SK-N-SH treated with all-trans-retinoic acid at 6 μM for 48 hours (cell line): Measurements from ENCODE around the gene IL20RA.

Source experiments
- ATAC-seq: fragments of 200-7000 bp; cut with Tn5 transposase; 3 replicates; pipeline ENCODE4 v1.9.1; 2020; ENCODE audit warnings: mild to moderate bottlenecking, moderate library complexity
- ARNTL ChIP-seq: fragments of 450-650 bp; formaldehyde crosslinking; IDR thresholded peaks from 2 replicates; pipeline ENCODE4 v1.5.0; 2020; ENCODE audit warnings: low read depth, mild to moderate bottlenecking, moderate library complexity, borderline replicate concordance
- BACH2 ChIP-seq: fragments of 250-450 bp; sonication (Bioruptor Pico); IDR thresholded peaks from 2 replicates; pipeline ENCODE4 v1.9.0; 2021; ENCODE audit warnings: mild to moderate bottlenecking, borderline replicate concordance
- ESRRG ChIP-seq: fragments of 250-450 bp; sonication (Bioruptor Pico); IDR thresholded peaks from 2 replicates; pipeline ENCODE4 v1.6.1; 2021; ENCODE audit warnings: mild to moderate bottlenecking
- ISL1 ChIP-seq: fragments of 250-450 bp; sonication (Bioruptor Pico); IDR thresholded peaks from 2 replicates; pipeline ENCODE4 v2.1.2; 2022; ENCODE audit warnings: mild to moderate bottlenecking, moderate library complexity
- OSR1 ChIP-seq: fragments of 250-450 bp; sonication (Bioruptor Pico); IDR thresholded peaks from 2 replicates; pipeline ENCODE4 v1.8.0; 2022; ENCODE audit warnings: moderate library complexity, mild to moderate bottlenecking, inconsistent platforms
- PPARA ChIP-seq: fragments of 250-450 bp; sonication (Bioruptor Pico); IDR thresholded peaks from 2 replicates; pipeline ENCODE4 v1.5.0; 2020; ENCODE audit warnings: mild to moderate bottlenecking, borderline replicate concordance
- RARB ChIP-seq: fragments of 250-450 bp; sonication (Bioruptor Pico); IDR thresholded peaks from 2 replicates; pipeline ENCODE4 v1.8.0; 2021; ENCODE audit warnings: mild to moderate bottlenecking, moderate library complexity
- TCF4 ChIP-seq: fragments of 250-450 bp; sonication (Bioruptor Pico); IDR thresholded peaks from 2 replicates; pipeline ENCODE4 v1.8.0; 2021; ENCODE audit warnings: mild to moderate bottlenecking, moderate library complexity, borderline replicate concordance
- TOX ChIP-seq: fragments of 250-450 bp; sonication (Bioruptor Pico); IDR thresholded peaks from 2 replicates; pipeline ENCODE4 v1.8.0; 2021; ENCODE audit warnings: mild to moderate bottlenecking, moderate library complexity, borderline replicate concordance
- ZFP3 ChIP-seq: fragments of 250-450 bp; sonication (Bioruptor Pico); IDR thresholded peaks from 2 replicates; pipeline ENCODE4 v1.5.0; 2020; ENCODE audit warnings: mild to moderate bottlenecking, moderate library complexity
- ZFP30 ChIP-seq: fragments of 450-650 bp; formaldehyde crosslinking; IDR thresholded peaks from 2 replicates; pipeline ENCODE4 v1.5.0; 2022; ENCODE audit warnings: mild to moderate bottlenecking, moderate library complexity
- ZNF70 ChIP-seq: fragments of 450-650 bp; formaldehyde crosslinking; IDR thresholded peaks from 2 replicates; pipeline ENCODE4 v1.5.0; 2020; ENCODE audit warnings: mild to moderate bottlenecking, moderate library complexity
- ZNF8 ChIP-seq: fragments of 450-650 bp; formaldehyde crosslinking; IDR thresholded peaks from 2 replicates; pipeline ENCODE4 v1.5.0; 2020; ENCODE audit warnings: mild to moderate bottlenecking, moderate library complexity
- TF ChIP-seq, protein P1 (sequence below): fragments of 250-450 bp; sonication (Bioruptor Pico); IDR thresholded peaks from 2 replicates; pipeline ENCODE4 v1.8.0; 2021; ENCODE audit warnings: low read depth, mild to moderate bottlenecking, moderate library complexity, borderline replicate concordance
- TF ChIP-seq, protein P2 (sequence below): fragments of 250-450 bp; sonication (Bioruptor Pico); IDR thresholded peaks from 2 replicates; pipeline ENCODE4 v1.5.1; 2020; ENCODE audit warnings: low read depth, mild to moderate bottlenecking, moderate library complexity
- TF ChIP-seq, protein P3 (sequence below): fragments of 250-450 bp; sonication (Bioruptor Pico); IDR thresholded peaks from 2 replicates; pipeline ENCODE4 v1.8.0; 2020; ENCODE audit warnings: mild to moderate bottlenecking, moderate library complexity, borderline replicate concordance
- TF ChIP-seq, protein P4 (sequence below): fragments of 250-450 bp; sonication (Bioruptor Pico); IDR thresholded peaks from 2 replicates; pipeline ENCODE4 v1.5.0; 2020; ENCODE audit warnings: mild to moderate bottlenecking, moderate library complexity

The IL20RA gene

DNA sequence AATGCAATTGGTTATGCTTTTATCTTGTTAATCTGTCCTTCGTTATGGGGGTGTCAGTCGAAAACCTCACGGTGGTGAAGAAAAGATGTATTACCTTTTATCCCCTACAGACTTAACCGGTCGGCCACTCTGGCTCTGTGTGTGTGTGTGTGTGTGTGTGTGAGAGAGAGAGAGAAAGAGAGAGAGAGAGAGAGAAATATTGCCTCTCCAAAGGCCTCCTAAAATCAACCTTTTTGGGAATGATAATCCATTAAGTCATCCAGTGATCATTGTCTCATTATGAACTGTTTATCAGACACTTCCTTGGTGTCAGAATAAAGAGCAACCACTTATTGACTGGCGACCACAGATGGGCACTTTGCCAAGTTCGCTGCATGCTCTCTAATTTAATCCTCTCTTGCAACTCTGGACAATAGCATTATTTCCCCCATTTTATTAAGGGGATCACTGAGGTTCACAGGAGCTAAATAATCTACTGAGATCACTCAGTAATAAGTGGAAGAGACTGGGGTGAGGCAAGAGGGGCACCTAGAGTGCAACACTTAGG is 92.0 kb downstream of the IL20RA start:
- ATAC-seq = no peak
- no peak for TF ChIP-seq OSR1 (CRISPR knock-in tag)

DNA sequence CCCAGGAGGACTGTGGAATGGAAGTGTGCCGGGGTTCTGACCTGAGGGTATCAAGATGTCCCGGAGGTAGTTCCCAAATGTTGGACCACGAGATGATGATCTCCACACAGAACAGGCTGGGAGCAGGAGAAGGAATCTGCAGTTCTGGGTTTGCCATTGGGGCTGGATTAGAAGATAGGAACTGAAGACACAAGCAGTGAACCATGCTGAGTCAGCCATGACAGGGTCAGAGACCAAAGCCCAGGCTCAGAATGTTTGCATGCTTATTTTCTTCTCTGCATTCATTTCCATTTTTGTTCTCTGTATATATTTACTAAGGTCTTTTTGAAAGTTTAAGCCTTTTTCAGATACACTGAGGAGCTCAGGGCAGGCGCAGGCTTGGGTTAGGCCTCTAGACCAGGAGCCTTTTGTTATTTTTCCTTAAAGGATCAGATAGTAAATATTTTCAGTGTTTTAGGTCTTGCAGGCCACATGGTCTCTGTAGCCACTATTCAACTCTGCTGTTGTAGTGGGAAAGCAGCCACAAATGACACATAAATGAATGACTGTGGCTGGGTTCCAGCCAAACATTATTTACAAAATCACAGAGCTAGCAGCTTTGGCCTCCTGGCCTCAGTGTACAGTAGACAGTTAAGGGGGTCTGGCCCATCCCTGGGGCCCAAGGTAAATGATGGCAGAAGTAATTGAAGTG is 94.2 kb downstream of the IL20RA start:
- no peak for ATAC-seq
- TF ChIP-seq, protein P1, sequence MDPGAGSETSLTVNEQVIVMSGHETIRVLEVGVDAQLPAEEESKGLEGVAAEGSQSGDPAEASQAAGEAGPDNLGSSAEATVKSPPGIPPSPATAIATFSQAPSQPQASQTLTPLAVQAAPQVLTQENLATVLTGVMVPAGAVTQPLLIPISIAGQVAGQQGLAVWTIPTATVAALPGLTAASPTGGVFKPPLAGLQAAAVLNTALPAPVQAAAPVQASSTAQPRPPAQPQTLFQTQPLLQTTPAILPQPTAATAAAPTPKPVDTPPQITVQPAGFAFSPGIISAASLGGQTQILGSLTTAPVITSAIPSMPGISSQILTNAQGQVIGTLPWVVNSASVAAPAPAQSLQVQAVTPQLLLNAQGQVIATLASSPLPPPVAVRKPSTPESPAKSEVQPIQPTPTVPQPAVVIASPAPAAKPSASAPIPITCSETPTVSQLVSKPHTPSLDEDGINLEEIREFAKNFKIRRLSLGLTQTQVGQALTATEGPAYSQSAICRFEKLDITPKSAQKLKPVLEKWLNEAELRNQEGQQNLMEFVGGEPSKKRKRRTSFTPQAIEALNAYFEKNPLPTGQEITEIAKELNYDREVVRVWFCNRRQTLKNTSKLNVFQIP (CRISPR knock-in tag) = no peak
- TF ChIP-seq ZNF8 (CRISPR knock-in tag) (no peak), ISL1 (CRISPR knock-in tag) (no peak), ZNF70 (CRISPR knock-in tag) (no peak), ZFP30 (CRISPR knock-in tag) (no peak), TCF4 (no peak), ZFP3 (CRISPR knock-in tag) (no peak), TOX (no peak), PPARA (CRISPR knock-in tag) (no peak), ESRRG (CRISPR knock-in tag) (no peak), OSR1 (CRISPR knock-in tag) (no peak), BACH2 (CRISPR knock-in tag) (no peak), RARB (CRISPR knock-in tag) (no peak), ARNTL (CRISPR knock-in tag) (no peak)
- TF ChIP-seq, protein P2, sequence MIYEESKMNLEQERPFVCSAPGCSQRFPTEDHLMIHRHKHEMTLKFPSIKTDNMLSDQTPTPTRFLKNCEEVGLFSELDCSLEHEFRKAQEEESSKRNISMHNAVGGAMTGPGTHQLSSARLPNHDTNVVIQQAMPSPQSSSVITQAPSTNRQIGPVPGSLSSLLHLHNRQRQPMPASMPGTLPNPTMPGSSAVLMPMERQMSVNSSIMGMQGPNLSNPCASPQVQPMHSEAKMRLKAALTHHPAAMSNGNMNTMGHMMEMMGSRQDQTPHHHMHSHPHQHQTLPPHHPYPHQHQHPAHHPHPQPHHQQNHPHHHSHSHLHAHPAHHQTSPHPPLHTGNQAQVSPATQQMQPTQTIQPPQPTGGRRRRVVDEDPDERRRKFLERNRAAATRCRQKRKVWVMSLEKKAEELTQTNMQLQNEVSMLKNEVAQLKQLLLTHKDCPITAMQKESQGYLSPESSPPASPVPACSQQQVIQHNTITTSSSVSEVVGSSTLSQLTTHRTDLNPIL = no peak
- TF ChIP-seq, protein P3, sequence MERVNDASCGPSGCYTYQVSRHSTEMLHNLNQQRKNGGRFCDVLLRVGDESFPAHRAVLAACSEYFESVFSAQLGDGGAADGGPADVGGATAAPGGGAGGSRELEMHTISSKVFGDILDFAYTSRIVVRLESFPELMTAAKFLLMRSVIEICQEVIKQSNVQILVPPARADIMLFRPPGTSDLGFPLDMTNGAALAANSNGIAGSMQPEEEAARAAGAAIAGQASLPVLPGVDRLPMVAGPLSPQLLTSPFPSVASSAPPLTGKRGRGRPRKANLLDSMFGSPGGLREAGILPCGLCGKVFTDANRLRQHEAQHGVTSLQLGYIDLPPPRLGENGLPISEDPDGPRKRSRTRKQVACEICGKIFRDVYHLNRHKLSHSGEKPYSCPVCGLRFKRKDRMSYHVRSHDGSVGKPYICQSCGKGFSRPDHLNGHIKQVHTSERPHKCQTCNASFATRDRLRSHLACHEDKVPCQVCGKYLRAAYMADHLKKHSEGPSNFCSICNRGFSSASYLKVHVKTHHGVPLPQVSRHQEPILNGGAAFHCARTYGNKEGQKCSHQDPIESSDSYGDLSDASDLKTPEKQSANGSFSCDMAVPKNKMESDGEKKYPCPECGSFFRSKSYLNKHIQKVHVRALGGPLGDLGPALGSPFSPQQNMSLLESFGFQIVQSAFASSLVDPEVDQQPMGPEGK (CRISPR knock-in tag) = no peak
- TF ChIP-seq, protein P4, sequence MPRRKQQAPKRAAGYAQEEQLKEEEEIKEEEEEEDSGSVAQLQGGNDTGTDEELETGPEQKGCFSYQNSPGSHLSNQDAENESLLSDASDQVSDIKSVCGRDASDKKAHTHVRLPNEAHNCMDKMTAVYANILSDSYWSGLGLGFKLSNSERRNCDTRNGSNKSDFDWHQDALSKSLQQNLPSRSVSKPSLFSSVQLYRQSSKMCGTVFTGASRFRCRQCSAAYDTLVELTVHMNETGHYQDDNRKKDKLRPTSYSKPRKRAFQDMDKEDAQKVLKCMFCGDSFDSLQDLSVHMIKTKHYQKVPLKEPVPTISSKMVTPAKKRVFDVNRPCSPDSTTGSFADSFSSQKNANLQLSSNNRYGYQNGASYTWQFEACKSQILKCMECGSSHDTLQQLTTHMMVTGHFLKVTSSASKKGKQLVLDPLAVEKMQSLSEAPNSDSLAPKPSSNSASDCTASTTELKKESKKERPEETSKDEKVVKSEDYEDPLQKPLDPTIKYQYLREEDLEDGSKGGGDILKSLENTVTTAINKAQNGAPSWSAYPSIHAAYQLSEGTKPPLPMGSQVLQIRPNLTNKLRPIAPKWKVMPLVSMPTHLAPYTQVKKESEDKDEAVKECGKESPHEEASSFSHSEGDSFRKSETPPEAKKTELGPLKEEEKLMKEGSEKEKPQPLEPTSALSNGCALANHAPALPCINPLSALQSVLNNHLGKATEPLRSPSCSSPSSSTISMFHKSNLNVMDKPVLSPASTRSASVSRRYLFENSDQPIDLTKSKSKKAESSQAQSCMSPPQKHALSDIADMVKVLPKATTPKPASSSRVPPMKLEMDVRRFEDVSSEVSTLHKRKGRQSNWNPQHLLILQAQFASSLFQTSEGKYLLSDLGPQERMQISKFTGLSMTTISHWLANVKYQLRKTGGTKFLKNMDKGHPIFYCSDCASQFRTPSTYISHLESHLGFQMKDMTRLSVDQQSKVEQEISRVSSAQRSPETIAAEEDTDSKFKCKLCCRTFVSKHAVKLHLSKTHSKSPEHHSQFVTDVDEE = no peak
- TF ChIP-seq, all 23 proteins: peak for 0
